ENCODE results near the gene MOG.
"Not testable (repeated sequence)": the region's sequence is repeated elsewhere in the genome, so short reads cannot be mapped to it uniquely, and the experiment has no call there.

MOG gene

DNA sequence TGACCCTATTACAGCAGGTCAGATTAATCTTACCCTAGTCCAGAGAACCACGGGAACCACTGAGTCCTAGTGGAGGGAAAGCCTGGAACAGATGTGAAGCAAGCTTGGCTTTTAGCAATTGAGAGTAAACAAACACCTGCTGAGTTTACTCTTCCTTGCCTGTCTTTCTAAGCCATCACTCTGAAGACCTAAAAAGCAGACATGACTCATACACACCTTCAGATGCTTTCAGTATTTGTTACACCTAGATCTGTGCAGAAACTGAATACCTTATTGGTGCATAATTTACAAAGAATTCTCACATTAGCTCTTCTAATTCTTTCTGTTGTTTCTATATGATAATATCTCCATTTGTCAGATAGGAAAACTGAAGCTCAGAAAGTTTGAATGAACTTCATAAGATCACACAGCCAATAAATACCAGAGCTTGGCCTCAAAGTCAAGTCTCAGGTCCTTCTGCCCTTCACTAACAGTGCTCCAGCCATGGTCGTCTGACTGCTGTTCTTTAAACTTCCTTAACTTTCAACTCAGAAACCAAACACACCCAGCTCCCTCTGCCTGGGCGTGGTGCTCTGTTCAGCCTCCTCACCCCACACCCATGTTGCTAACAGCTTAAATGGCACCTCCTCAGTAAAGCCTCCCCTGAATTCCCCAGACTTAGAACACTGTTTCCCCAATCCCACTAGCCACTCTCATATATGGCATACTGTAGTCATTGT is 15.3 kb upstream of the MOG start:
- peak; percentile 39 for DNase-seq

DNA sequence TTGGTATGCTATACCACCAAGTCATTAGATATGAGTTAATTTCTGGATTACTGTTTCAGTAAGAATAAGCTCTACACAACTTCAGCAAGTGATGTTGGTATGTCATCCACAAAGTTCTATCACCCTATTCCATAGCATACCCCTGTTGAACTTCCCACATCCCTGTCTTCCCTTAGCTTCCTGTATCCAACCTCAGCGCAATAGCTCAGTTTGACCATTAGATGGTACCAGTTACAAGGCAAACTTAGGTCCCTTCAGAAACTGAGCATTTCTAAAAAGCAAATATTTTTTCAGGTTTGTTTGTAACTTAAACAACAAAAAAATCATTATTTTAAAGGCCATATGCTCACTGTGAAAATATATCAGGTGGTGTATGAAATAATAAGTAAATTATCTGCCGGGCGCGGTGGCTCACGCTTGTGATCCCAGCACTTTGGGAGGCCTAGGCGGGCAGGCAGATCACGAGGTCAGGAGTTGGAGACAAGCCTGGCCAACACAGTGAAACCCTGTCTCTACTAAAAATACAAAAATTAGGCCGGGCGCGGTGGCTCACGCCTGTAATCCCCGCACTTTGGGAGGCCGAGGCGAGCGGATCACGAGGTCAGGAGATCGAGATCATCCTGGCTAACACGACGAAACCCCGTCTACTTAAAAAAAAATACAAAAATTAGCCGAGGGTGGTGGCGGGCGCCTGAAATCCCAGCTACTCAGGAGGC is 8.8 kb upstream of the MOG start:
- DNase-seq, result no peak

- DNase-seq, result peak; percentile 94
These were observed 6.9 kb upstream of the MOG start for GRCh38 chr6:29649701-29650673.

- DNase-seq, result no peak
These were observed 5.3 kb upstream of the MOG start for GRCh38 chr6:29651413-29652197.

GRCh38 chr6:29652198-29652584 is 4.7 kb upstream of the MOG start:
- DNase-seq, result no peak

DNA sequence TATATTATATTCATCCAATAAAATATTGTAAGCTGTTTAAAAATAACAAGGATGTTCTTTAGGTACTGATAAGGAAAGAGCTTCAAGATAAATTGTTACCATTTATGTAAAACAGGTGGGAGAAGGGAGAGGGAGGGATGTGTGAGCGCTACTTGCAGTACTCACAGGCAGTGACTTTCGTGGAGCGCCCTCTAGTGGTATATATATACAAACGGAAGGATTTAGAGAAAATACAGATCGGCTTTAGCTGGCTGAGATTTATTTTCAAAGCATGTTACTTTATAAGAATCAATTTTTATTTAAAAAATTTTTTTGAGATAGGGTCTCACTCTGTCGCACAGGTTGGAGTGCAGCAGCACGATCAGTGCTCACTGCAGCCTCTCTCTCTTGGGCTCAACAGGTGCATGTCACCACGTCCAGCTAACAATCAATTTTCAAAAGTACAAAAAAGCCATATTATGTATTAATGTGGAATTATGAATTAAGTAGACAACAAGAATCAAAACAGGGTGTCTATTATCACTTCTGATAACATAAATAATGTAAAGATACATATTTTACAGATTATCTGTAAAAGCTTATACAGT is 3.3 kb upstream of the MOG start:
- no peak for DNase-seq

DNA sequence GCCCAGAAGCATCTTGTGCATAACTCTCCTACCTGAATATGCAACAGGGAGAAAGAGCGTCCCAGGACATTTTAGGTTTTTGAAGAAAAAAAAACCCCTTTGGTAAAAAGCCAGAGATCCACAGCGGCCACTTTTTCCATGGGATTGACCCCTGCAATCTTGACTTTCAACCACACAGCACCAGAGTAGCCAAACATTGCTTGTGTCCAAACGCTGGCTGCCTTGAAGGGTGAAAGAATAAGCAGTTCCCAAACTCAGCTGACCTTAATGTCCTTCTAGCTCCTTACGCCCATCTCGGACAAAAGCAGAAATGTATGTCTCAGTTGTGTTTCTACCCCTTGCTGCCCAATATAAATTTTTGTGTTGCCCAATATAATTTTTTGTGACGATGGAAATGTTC is 1.2 kb upstream of the MOG start:
- DNase-seq, result no peak

- no peak for DNase-seq
These were observed 735 bp upstream of the MOG start for GRCh38 chr6:29656157-29656556.

DNA sequence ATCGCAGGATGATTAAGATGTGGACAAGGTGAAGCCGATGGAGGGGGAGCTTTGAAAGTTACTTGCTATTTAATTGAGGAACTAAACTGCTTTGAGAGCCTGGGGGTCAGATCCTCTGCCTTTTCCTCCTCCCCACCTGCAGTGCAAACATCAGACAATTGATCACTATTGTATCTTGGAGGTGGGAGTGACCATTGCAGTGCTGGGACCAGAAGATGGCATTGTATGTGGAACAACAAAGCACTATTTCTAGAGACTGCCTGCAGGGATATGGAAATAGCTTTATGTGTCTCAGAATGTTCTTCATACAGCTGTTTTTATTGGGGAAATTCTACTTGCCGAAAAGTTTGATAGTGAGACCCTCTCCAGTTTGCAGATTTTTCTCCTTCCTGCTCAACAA is 4.2 kb downstream of the MOG start:
- no peak for DNase-seq

GRCh38 chr6:29661502-29662141 is 4.7 kb downstream of the MOG start:
- DNase-seq, result not testable (repeated sequence)

DNA sequence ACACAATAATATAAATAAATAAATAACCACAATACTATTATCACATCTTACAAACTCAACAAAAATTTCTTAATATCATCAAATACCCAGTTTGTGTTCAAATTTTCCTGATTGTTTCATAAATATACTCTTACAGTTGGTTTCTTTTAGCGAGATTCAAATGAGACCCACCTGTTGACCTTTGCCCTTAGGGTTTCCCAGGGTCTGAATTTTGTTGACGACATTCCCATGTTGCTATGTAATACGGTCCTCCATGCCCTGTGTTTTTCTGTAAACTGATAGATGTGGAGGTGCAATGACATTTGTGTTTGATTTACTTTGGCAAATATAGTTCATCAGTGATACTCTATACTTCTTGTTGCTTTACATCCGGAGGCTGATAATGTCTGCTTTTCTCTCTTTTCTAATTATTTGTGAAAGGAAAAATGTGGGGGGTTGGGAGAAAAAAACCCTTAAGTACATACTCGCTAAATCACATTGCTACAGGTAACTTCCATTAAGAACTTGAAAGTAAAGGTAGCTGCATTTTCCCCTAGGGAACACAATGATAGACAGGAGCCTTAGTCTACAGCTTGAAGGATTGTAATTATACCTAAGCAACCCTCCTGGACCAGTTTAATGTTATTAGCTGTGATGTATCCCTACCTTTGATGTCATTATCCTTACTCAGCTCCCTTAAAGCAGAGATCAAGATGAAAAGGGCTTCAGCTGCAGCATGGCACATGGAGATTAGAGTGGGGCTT is 6.6 kb downstream of the MOG start:
- DNase-seq, result no peak

DNA sequence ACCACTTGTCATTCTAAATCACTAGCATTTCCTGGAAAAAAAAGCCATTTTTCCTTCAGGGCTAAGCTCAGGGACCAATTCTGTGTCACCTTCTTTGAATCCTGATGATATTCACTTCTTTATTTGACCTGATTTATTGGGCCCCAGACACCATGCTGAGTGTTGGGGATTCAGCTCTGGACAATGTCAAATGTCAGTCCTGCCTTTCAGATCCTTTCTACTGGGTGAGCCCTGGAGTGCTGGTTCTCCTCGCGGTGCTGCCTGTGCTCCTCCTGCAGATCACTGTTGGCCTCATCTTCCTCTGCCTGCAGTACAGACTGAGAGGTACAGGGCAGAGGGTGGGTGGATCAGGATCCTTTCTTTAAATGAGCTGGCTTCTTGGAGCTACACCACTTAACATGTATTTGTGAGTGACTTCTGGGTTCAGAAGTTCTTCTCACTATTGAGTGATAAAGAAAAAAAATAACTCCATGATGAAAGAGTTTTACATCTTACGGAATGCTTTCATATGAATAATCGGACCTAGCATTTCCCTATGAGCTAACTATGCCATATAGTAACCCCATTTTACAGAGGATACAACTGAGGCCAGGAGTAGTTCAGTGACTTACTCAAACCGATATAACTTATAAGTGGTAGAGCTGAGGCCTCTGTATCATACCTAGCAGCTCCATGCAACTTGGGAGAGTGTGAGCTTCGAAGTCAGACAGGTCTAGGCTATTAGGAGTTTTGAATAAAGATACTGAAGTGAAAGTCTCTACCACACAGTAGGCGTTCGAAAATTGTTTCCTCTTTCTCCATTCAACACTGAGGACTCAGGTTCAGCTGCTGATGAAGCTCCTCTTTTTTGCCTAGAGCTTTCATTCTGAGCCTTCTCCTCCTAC is 9.3 kb downstream of the MOG start:
- DNase-seq, result no peak

GRCh38 chr6:29666826-29667130 is 9.9 kb downstream of the MOG start:
- no peak for DNase-seq

DNA sequence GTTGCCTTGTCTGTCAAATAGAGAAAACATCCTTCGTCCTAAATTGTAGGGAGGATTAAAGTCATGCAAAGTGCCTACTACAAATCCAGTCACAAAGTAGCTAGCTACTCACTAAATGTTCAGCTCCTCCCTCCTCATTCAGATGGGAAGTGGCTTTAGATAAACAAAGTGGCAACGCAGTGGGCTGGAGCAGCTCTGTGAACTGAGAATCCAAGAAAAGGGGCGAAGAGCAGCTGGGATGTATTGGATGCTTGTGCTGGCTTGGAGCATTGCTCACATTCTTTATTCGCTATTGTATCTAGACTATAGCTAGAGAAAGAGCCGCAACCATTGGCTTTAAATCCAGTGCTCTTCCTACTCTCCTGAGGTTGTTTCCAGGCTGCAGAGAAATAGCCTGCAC is 10.3 kb downstream of the MOG start:
- no peak for DNase-seq

- no peak for DNase-seq
These were observed 14.1 kb downstream of the MOG start for GRCh38 chr6:29671026-29671425.

- DNase-seq, result not testable (repeated sequence)
These were observed 15.2 kb downstream of the MOG start for GRCh38 chr6:29672116-29672515.

DNA sequence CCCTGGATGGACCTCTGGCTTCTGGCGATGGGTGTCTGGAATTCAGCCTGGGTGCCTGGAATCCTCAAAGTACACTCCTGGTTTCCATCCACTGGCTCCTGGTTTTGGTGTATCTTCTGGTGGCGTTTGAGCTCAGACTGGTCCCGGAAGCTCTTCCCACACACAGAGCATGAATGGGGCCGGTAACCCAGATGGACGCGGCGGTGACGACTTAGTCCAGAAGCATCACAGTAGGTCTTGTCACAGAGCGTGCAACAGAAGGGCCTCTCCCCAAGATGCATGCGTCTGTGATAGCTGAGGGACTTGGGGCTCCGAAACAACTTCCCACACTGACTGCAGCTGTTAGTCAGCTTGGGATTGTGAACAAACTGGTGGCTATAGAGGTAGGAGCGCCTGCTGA is 16.3 kb downstream of the MOG start:
- DNase-seq, result no peak

GRCh38 chr6:29674008-29674407 is 17.1 kb downstream of the MOG start:
- no peak for DNase-seq

GRCh38 chr6:29675561-29675960 is 18.7 kb downstream of the MOG start:
- DNase-seq, result no peak

GRCh38 chr6:29676981-29677601 is 20.2 kb downstream of the MOG start:
- no peak for DNase-seq

Data from activated T-cell treated with anti-CD3 and anti-CD28 coated beads, Interleukin-2, amount 50 U/mL, for 1 hour (primary cell).